HUDEP-2 (cell line): Measurements from ENCODE around the gene TLL2.
"Not testable (repeated sequence)": the region's sequence is repeated elsewhere in the genome, so short reads cannot be mapped to it uniquely, and the experiment has no call there.

Source experiments
- DNase-seq, 76 experiments: peaks; one replicate each; lab custom pipeline; 2025; ENCODE audit not compliant: unreplicated experiment in 76 of 76; lab: John Stamatoyannopoulos, UW

TLL2 gene

DNA sequence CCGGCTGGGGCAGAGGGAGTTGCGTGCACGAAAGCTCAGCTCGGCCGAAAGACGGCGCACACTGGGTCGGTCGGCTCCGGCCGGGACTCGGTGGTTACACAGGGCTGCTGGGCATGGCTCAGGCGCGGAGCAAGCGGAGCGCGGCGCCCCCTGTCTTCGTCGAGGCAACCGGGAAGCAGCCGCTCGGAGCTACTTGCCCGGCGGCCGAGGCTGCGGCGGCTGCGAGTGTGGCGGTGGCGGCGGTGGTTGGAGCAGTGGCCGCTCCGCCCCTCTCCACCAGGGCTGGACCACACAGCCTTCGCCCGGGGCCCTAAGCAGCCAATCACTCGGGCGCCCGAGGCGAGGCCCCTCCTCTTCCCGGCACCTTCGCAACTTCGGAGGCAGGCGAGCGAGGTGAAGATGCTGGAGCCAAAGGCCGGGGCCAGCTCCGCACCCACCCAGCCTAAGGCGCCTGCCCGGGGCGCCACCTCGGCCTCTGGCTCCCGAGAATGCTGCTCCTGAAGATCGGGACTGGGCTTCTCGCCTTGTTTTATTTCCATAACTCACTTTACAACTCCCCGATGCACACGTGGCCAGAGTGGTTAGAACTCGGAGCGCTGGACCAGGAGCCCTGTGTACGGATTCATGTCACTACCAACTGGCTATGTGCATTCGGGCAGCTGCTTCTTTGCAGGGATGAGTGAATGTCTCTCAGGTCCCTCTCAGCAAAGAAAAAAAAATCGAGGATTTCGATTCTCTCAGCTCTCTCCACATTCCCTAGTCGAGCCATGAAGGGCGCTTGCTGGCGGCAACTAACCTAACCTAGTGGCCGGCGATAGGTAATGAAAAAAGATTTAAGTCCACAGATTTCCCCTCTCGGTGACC, at the start of gene TLL2:
TLL2 (minus strand) TSS at position 229 of the 864 bp plus-strand sequence. CDS start 241 bp downstream, outside the sequence.
- peak in 73 of 76 experiments; percentile 24 to 86 (median 75) for DNase-seq

DNA sequence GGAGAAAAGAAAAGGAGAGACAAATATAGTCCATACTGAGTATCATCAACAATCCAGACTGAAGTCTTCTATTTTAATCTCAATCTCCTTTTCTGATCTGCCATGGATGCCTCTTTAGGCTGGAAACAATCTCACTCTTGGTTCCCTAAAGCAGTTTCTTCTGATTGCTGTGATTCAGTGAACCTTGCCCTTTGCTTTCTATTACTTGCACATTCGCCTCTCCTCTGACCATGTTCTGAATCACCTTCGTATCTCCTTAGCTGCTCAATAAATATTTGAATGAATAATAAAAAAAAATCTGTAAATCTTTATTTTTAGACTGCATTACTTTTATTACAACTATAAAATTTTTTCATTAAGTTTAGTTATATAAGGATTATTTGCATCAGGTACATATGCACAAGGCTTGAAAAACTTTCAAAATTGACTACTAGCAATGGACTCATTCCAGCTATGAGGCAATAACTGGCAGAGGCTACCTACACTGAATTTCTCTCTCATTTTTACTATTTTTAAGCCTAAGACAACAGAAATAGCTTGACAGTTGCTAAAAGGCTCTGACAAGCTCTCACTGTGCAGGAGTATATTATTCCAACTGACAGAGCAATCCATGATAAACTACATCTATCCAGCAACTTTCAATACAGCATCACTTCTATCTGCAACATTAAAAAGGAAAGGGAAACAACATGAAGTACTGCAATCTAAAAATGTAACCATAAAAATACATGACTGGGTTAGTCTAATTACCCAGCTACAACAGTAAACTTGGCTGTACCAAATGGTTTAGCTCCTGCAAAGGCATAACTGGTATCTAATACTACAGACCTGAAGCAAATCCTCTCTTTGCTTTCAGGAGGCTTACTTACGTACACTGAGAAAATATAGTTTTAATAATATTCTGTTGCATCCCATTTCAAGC, 47.5 kb upstream of the TLL2 start:
- DNase-seq = no peak

DNA sequence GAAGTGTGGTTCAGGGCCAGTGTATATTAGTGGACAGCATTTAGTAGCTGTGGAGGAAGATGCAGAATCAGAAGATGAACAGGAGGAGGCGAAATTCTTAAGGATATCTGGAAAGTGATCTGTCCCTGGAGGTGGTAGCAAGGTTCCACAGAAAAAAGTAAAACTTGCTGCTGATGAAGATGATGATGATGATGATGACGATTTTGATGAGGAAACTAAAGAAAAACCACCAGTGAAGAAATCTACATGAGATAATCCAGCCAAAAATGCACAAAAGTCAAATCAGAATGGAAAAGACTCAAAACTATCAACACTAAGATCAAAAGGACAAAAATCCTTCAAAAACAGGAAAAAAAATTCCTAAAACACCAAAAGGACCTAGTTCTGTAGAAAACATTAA, 46.8 kb upstream of the TLL2 start:
- no peak for DNase-seq

DNA sequence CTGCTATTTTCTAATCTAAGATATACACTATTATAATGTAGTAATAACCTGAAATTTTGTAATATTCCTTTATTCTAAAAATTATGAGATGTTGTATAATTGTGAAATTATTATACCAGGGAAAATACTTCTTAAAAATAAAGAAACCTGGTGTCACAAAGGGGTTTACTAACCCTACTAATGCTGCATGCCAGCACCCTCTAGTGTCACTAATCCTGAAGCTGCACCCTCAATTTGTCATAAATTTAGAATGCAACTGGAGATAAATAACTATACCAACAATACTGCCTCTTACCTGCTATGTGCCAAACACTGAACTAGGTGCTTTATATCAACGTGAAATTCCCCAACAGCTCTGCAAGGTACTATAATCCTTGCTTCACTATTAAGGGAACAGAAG, 42.3 kb upstream of the TLL2 start:
- peak in 17 of 76 experiments; percentile 5 to 26 (median 13) for DNase-seq

DNA sequence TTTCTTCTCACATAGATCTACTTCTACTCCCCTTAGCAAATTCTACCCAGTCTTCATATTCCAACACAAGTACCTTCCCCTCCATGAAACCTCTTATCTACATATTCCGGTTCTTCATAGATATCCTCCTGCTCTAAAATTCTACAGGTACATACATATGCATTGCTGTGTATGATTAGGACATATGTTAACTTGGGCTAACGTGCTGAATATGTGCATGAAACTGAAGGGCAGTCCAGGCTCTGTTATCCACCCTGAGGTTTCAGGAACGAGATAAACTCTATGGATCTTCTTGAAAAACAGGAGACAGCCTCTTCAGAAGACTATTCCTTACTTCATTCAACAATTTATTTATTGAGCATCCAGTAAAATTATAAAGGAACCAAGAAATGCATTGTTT, 41.6 kb upstream of the TLL2 start:
- no peak for DNase-seq

DNA sequence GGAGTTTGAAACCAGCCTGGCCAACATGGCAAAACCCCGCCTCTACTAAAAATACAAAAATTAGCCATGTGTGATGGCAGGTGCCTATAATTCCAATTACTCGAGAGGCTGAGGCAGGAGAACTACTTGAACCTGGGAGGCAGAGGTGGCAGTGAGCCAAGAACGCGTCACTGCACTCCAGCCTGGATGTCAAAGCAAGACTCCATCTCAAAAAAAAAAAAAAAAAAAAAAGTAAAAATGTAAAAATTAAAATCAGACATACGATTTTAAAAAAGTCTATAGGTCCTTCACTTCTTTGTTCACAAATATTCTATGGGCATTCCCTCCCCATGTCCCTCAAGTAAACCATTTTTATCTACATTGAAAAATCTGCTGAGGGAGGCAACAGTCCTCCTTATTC, 34.9 kb upstream of the TLL2 start:
- no peak for DNase-seq

DNA sequence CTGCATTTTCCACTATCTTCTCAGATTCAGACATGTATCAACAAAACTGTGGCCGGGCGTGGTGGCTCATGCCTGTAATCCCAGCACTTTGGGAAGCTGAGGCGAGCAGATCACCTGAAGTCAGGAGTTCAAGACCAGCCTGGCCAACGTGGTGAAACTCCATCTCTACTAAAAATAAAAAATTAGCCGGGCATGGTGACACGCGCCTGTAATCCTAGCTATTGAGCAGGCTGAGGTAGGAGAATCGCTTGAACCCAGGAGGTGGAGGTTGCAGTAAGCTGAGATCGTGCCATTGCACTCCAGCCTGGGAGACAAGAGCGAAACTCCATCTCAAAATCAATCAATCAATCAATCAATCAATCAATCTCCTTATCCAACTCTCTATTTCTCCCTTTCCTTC, 31.8 kb upstream of the TLL2 start:
- not testable (repeated sequence) for DNase-seq

DNA sequence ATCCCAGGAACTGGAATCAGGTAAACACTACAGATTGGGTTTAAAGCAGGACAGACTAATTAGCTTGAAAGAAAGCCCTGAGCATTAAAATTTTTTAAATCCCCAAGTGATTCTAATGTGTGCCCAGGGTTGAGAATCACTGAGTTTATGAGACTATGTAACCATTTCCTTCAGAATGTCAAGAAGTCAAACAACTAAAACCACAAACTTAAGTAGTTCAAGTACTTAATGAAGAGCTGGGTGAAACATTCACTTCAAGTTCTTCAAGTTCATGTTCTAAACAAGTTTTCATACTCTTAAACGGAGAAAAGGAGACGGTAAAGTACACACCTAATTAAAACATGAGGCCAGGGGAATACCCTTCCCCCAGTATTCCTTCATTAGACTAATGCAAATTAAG, 28.2 kb upstream of the TLL2 start:
- no peak for DNase-seq

DNA sequence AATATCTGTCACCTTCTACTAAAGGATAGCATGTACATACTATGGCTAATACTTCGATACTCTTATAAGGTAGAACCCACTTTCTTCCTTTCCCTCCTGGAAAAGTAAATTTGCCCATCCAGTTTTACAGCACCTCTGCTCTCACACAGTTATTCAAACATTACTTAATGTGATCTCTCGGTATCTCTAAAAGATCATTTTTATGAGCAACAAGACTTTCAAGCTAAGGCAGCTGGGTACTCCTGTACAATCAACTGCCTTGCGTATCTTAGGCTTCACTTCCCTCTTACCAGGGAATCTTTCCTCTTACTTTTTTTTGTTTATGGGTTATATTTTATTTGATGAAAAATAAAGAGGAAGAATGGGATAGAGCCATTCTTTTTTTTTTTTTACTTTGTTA, 26.5 kb upstream of the TLL2 start:
- no peak for DNase-seq

DNA sequence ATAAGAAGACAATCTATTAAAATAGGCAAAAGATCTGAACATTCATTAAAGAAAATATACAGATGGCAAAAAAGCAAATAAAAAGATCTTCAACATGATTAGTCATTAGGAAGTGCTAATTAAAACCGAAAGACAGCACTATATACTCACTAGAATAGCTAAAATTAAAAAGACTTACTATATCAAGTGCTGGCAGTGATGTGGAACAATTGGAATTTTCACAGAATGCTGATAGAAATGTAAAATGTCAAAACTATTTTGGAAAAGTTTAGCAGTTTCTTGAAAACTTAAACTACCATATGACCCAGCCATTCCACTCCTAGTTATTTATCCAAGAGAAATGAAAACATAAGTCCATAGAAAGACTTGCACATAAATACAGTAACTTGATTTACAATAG, 25.0 kb upstream of the TLL2 start:
- DNase-seq = no peak

DNA sequence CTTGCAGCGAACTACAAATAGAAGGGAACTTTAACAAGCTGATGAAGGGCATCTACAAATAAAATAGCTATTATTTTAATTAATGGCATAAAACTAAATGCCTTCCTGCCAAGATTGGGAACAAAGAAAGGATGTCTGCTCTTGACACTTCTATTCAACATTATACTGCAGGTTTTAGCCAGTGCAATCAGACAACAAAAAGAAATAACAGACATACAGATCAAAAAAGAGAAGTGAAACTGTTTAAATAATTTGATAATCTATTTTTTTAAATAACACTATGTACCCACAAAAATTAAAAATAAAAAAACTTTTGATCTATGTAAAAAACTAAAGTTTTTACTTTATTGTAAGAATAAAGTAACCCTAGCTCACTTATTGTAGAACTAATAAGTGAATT, 22.4 kb upstream of the TLL2 start:
- DNase-seq = no peak

DNA sequence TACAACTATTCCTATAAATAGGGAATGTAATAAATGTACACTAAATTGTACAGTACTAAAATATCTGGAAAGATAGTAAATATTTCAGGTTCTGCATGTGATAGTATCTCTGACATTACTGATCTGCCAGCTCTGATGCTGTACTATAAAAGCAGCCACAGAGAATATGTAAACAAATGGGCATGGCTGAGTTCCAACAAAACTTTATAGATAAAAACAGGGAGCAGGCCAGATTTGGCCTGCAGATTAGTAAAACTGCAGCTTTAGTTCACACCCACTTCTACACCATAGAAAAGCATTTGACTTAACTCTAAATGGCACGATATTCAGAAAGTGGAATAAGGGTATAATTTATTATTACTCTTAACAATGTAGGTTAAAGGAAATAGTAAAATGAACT, 18.8 kb upstream of the TLL2 start:
- DNase-seq = peak in 39 of 76 experiments; percentile 3 to 77 (median 49)

DNA sequence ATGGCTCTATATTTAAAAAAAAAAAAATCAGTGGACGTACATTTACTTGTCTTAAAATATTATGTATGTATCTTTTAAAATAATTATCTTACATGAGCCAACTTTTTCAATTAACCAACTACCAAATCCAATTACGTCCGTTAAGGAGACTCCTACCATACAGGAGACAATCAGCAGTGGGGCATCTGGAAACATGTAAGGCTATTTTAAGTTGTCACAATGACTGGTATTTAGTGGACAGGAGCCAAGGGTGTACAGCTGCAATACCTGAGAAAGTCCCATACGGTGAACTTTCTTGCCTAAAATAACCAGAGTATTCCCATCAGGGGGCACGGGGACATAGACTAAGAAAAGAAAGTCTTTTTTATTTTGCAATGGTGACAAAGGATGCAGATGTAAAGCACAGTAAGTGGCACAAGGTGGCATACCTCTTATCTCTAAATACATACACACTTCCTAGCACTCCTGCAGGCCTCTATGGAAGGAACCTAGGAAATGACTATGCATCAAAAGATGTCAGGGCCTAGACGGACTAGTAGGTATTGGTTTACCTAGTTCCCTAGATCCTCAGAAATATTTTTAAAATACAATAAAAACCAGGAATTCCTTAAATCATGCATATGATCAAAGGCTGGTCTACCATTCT, 16.0 kb upstream of the TLL2 start:
- no peak for DNase-seq

DNA sequence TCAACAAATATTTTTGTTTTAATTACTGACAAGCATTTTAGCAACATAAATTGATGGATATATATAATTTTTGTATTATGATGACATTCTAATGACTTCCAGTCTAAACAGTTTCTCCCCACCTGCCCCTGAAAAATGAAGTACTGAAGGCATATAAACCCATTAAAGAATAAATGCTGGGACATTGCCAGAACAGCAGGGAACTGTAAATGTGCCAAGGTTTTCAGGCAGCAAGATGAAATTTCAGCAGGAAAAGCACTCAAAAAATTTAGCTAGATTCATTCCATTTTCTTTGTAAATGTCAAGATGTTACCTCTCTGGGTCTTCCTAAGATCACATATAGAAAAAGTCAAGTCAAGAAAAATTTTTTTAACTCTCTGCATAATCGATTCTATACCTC, 11.0 kb upstream of the TLL2 start:
- DNase-seq = no peak

DNA sequence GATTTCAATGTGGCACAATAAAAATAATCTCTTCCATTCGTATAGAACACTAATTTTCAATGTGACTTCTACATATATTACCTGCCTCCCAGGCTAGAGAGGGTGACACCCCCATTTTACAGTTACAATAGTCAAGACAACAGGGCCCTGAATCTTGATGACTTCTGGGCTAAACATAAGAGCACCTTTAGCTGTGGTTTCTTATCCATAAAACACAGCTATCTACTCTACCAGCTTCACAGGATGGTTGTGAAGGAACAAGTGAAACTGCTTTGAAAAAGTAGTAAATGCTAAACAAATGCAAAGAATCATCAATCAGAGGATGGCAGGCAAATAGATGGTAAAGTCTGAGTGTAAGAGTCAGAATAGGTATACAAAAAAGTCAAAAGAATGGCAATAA, 3.6 kb upstream of the TLL2 start:
- peak in 2 of 76 experiments; percentile 6 to 7 for DNase-seq

DNA sequence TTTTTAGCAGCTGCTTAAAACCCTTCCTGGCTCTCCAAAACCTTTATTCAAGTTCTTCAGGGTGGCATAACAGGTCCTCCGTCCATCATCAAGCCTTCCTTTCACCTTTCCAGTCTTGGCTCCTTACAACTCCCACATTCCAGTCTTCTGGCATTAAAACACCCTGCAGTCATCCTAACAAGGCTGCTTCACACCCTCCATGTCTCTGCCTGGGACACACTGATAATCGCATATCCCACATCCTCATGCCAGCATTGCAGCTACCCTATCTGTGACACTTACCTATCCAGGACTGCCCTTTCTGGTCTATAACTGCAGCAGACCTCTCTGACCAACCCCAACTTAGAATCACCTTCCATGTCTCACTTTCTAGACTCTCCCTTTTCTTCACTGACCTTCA, 2.6 kb upstream of the TLL2 start:
- DNase-seq = peak in 1 of 76 experiments; percentile 4

DNA sequence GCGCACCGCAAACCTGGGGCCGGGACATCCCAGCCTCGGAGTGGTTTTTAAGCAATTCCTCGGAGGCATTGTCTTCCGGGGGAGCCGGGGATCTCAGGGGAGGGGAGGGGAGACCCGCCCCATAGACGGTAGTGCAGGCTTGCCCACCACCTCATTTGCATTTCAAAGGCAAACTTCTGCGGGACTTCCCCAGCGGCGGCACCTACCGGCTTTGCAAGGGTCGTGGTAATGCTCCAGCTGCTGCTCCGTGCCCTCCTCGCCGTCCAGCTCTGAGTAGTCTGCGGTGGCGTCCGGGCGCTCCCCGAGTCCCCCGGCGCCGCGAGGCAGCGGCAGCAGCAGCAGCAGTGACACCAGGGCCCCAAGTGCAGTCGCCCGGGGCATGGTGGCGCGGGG, 425 bp downstream of the TLL2 start:
- DNase-seq = no peak

DNA sequence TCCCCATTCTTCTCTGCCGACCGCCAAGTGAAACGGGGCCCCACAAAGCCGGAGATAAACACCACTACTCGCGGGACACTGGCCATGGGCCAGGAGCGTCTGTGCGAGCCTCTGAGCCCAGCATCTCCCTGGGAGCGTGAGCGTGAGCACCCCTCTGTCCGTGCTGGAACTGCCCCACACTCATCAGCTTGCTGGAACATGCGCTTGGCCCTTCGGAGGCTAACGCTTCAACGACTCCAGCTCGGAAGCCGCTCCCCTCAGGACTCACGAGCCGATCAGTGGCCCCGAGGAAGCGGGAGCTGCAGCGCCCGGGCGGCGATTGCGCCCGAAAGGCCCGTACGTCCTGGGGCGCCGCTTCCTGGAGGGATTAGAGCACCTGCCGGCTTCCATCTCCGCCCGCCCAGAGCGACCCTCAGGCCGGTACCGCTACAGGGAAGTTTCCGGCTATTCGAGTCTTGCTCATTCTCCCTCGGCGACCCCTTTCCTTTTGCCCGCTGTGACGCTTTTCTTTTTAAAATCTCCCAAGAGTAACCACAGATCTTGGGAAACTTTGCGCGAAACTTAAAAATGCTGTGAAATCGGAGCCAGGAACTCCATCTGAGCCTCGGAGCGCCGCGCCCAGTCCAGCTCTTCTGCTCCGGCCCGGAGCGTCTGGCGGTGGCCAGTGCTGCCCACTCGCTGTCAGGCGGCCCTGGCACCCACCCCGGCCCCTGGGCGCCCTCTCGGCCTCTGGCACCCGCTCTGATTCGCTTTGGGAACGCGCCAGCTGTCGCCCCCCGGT, 1.0 kb downstream of the TLL2 start:
- peak in 8 of 76 experiments; percentile 4 to 29 (median 13) for DNase-seq

DNA sequence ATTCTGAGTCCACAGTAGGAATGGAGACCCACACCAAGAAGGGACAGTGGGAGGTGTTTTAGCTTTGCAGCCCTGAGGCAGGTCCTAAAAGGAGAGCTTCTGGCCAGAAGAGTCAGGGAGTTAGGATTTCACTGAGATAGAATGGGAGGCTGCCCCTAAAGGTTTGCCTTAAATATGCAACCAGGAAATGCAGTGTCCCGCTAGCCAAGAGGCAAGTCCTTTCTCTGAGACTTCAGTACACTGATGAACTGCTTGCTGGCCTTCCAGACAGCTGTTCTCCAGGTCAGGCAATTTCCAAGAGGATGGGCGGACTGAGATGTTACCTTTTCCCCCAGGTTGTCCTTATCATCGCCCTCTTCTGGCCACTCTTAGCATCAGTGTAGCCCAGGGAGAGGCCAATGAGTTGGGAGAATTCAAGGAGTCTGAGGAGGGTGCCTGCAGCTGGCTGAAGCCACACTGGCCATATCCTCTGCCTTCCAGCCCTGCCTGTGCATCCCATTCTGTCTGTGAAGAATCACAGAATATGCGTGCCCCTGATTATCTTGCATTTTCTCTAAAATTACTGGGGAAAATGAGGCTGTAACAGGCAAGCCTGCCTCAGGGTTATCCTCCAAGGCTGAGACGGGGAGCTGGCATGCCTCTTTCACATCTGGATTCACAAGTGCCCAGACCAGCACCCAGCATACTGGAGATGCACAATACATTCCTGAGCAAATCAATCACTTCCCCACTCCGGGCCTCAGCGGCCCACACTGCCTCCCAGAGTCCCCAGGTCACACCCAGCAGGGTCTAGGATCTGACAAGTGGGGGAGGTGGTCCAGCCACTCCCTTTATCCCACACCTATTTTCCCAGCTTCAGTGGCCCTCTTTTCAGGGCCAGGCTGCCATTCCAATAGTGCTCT, 2.4 kb downstream of the TLL2 start:
- DNase-seq = peak in 36 of 76 experiments; percentile 4 to 57 (median 22)
